ENCODE measurements around the gene S100A5. TPM values are rescaled to one million over a fixed set of nuclear protein-coding genes. Genes with fewer than 3 reads are reported as not detected.

The S100A5 gene
- total and polyA plus RNA-seq, 8 donors = not detected

GRCh38 chr1:153560241-153560640 is 19.5 kb upstream of the S100A5 start:
- no peak for TF ChIP-seq CTCF (IDR thresholded peaks at IDR 0.05)
- H3K27me3 ChIP-seq = no peaks in the 10 kb centered on the region
- no peak for FAIRE-seq
- no peak overlapping the region for H3K4me3 ChIP-seq
- DNase-seq = no peak
- 63 to 98% methylated on average over 2 of the region's 2 CpGs for WGBS, 2 donors
- H3K4me1 ChIP-seq = no peaks in the 10 kb centered on the region
- no peaks in the 10 kb centered on the region for H3K9me3 ChIP-seq
- intact Hi-C loops (cut with DNase I) = loop anchor here in 1 of 3 donors (5.0 kb wide), 1 partner anchor 48 kb away; no protein-coding TSS in a partner anchor
- H3K27ac ChIP-seq = no peak overlapping the region
- ATAC-seq = no peak
- no peaks in the 10 kb centered on the region for H3K36me3 ChIP-seq

GRCh38 chr1:153557877-153558276 is 17.1 kb upstream of the S100A5 start:
- Histone ChIP-seq H3K36me3 (no peaks in the 10 kb centered on the region), H3K9me3 (no peaks in the 10 kb centered on the region), H3K4me1 (no peaks in the 10 kb centered on the region), H3K4me3 (no peak overlapping the region), H3K27ac (no peak overlapping the region), H3K27me3 (no peaks in the 10 kb centered on the region)
- intact Hi-C loops (cut with DNase I) = no loop called here
- WGBS, 2 donors = 91 to 97% methylated on average over 3 of the region's 3 CpGs
- TF ChIP-seq CTCF (IDR thresholded peaks at IDR 0.05) = no peak
- DNase-seq (no peak), FAIRE-seq (no peak), ATAC-seq (no peak)

DNA sequence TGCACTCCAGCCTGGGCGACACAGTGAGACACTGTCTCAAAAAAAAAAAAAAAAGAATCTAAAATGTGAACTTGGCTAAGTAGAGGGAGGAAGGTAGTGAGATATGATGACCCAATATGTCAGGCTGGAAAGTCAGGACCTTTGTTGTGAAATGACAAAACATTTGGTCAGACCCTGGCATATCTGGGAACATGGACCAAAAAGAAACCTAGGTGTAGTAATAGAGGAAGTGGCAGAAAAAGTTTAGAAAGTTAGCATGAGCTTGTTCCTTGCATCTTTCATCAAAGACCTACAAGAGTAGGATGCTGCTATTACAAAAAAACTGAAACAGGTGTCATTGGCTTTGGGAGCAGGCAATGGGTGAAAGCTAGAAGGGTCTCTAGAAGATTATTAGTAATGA is 15.6 kb upstream of the S100A5 start:
- Histone ChIP-seq H3K36me3 (no peaks in the 10 kb centered on the region), H3K4me3 (no peak overlapping the region), H3K27me3 (no peaks in the 10 kb centered on the region), H3K9me3 (no peaks in the 10 kb centered on the region), H3K4me1 (no peaks in the 10 kb centered on the region), H3K27ac (no peak overlapping the region)
- ATAC-seq = no peak
- intact Hi-C loops (cut with DNase I) = no loop called here
- TF ChIP-seq CTCF (IDR thresholded peaks at IDR 0.05) = no peak
- 75 to 83% methylated on average over 1 of the region's 1 CpG for WGBS, 2 donors
- FAIRE-seq = no peak
- DNase-seq = no peak

DNA sequence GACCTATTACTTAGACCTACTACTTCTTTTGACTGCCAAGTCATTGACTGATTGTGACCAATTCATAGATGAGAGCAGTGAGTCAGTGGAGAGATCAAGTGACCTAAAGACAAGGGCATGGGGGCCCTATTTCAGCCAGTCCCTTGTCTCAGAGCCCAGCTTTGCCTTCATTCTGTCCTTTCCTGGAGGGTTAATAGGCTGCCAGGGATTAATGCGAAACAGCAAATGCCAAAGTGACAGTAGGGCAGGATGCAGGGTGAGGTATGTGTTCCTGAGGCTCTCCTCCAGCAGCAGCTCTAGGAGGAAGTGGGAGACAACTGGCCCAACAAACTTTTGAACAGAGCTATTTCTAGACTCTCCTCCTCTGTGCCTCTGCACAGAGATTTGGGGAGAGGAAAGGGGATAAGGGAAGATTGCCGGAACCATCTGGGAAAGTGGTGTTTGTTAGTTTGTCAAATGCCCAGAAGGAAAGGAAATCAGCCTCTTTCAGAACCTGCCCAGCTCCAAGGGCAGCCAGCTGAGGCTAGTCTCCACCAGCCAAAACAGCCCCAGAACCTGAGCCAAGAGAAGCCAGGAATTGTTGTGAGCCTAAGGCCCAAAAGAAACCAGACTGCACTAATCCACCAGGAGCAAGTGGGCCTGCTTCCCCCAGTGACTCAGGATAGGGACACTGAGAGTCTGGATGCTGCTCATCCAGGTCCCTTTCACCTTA is 13.3 kb upstream of the S100A5 start:
- WGBS, 2 donors = 67 to 68% methylated on average over 2 of the region's 2 CpGs
- ATAC-seq = peak in 3 of 4 donors; percentile 21 to 57 (median 47)

More for the DNA sequence above, 13.3 kb upstream of the S100A5 start:
- intact Hi-C loops (cut with DNase I) = no loop called here
- Histone ChIP-seq H3K36me3 (no peaks in the 10 kb centered on the region), H3K4me3 (no peak overlapping the region), H3K4me1 (peaks cover 0 to 4% (median 0%) of the 10 kb centered on the region in 3 donors), H3K27ac (peak overlapping the region in 3 of 4 donors; percentile 22 to 56 (median 37)), H3K9me3 (no peaks in the 10 kb centered on the region), H3K27me3 (no peaks in the 10 kb centered on the region)
- FAIRE-seq (no peak), DNase-seq (peak in 1 of 6 donors; percentile 13)
- no peak for TF ChIP-seq CTCF (IDR thresholded peaks at IDR 0.05)
